ENCODE measurements around the gene RASSF9.

RASSF9 gene

GRCh38 chr12:85759623-85760022 lies 76.6 kb downstream of the RASSF9 start:
- TF ChIP-seq CTCF (IDR thresholded peaks at IDR 0.05; ENCODE audit: unreplicated experiment in 3 of 3) = no peak
- Mint-ChIP-seq H3K36me3 (ENCODE audit: low read depth) (peaks cover 4% of the 10 kb centered on the region), H3K9me3 (peaks cover 15% of the 10 kb centered on the region), H3K27ac (no peak overlapping the region), H3K4me3 (no peak overlapping the region), H3K4me1 (no peaks in the 10 kb centered on the region), H3K27me3 (ENCODE audit: low read depth) (no peaks in the 10 kb centered on the region)

- Mint-ChIP-seq H3K4me3 (no peak overlapping the region), H3K27me3 (ENCODE audit: low read depth) (no peaks in the 10 kb centered on the region), H3K4me1 (no peaks in the 10 kb centered on the region), H3K36me3 (ENCODE audit: low read depth) (peaks cover 6% of the 10 kb centered on the region), H3K9me3 (peaks cover 18% of the 10 kb centered on the region), H3K27ac (no peak overlapping the region)
- no peak for TF ChIP-seq CTCF (IDR thresholded peaks at IDR 0.05; ENCODE audit: unreplicated experiment in 3 of 3)
These were observed 77.1 kb downstream of the RASSF9 start for GRCh38 chr12:85759091-85759490.

- Mint-ChIP-seq H3K27me3 (ENCODE audit: low read depth) (no peaks in the 10 kb centered on the region), H3K27ac (no peak overlapping the region), H3K9me3 (peaks cover 18% of the 10 kb centered on the region), H3K4me3 (no peak overlapping the region), H3K4me1 (no peaks in the 10 kb centered on the region), H3K36me3 (ENCODE audit: low read depth) (peaks cover 6% of the 10 kb centered on the region)
- TF ChIP-seq CTCF (IDR thresholded peaks at IDR 0.05; ENCODE audit: unreplicated experiment in 3 of 3) = no peak
These were observed 80.4 kb downstream of the RASSF9 start for GRCh38 chr12:85755760-85756159.

All from nephron (organoid).